Breast epithelium (tissue), 3 donors: ENCODE data around the gene TNFSF13.

Source experiments
- POLR2A ChIP-seq: fragments of 450-650 bp; IDR thresholded peaks from one replicate; pipeline ENCODE4 v1.6.1; 2016; ENCODE audit warnings: antibody characterized with exemption, mild to moderate bottlenecking, moderate library complexity
- POLR2AphosphoS5 ChIP-seq, 3 donors: sonication (generic); formaldehyde crosslinking; IDR thresholded peaks; one replicate each; pipeline ENCODE4 v1.6.1; 2017; ENCODE audit warnings: antibody characterized with exemption in 3 of 3
- TF ChIP-seq, protein P1 (sequence below), 3 donors: fragments of 450-650 bp; IDR thresholded peaks; one replicate each; pipeline ENCODE4 v1.5.1; 2016 to 2017; ENCODE audit warnings: antibody characterized with exemption in 3 of 3, mild to moderate bottlenecking in 3 of 3, moderate library complexity in 3 of 3

DNA sequence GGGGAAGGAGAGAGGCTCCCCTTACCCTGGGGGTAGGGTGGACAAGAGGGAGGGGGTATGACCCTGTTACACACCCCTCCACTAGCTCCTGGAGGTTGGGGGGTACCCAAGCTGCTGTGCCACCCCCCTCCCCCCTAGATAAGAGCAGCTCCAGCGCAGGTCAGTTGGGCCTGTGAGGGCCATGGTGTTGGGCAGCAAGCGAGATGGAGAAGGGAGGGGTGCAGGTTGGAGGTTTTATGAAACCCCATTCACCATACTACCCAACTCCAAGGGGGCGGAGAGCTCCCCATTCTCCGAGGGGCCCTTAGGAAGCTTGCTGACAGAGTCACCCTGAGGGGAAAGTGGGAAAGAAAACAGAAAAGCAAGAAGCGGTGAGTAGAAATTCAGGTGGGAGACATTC is 33.0 kb downstream of the TNFSF13 start:
- TF ChIP-seq, protein P1, sequence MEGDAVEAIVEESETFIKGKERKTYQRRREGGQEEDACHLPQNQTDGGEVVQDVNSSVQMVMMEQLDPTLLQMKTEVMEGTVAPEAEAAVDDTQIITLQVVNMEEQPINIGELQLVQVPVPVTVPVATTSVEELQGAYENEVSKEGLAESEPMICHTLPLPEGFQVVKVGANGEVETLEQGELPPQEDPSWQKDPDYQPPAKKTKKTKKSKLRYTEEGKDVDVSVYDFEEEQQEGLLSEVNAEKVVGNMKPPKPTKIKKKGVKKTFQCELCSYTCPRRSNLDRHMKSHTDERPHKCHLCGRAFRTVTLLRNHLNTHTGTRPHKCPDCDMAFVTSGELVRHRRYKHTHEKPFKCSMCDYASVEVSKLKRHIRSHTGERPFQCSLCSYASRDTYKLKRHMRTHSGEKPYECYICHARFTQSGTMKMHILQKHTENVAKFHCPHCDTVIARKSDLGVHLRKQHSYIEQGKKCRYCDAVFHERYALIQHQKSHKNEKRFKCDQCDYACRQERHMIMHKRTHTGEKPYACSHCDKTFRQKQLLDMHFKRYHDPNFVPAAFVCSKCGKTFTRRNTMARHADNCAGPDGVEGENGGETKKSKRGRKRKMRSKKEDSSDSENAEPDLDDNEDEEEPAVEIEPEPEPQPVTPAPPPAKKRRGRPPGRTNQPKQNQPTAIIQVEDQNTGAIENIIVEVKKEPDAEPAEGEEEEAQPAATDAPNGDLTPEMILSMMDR (IDR thresholded peaks at IDR 0.05), result no peak
- no peak for TF ChIP-seq POLR2A
- TF ChIP-seq POLR2AphosphoS5 (IDR thresholded peaks at IDR 0.05), result no peak
